K562 (cell line): ENCODE results near the gene SLC12A1. TPM values are rescaled to one million over a fixed set of nuclear protein-coding genes. Genes with fewer than 3 reads are reported as not detected.
A peak's percentile ranks its signal among the peaks of the same experiment; 100 is the strongest.

Experiments
- EHMT2 ChIP-seq: fragments of 450-650 bp; IDR thresholded peaks from 2 replicates; pipeline ENCODE4 v1.6.1; 2018; ENCODE audit warnings: antibody characterized with exemption
- GATAD2A ChIP-seq: fragments of 450-650 bp; IDR thresholded peaks from 2 replicates; pipeline ENCODE4 v1.6.1; 2017
- GTF2E2 ChIP-seq: fragments of 200-800 bp; sonication (Bioruptor generic); IDR thresholded peaks from 2 replicates; pipeline ENCODE4 v1.6.1; 2016; ENCODE audit warnings: missing genetic modification characterization, missing compliant biosample characterization
- HNRNPLL ChIP-seq: fragments of 200-400 bp; formaldehyde crosslinking; IDR thresholded peaks from 2 replicates; pipeline ENCODE4 v1.6.1; 2017; ENCODE audit warnings: low read length, low read depth, mild to moderate bottlenecking; ENCODE audit not compliant: poor library complexity, severe bottlenecking
- L3MBTL2 ChIP-seq: fragments of 450-650 bp; IDR thresholded peaks from 2 replicates; pipeline ENCODE4 v1.6.1; 2016; ENCODE audit warnings: mild to moderate bottlenecking, moderate library complexity
- SMAD2 ChIP-seq: fragments of 150-350 bp; IDR thresholded peaks from 2 replicates; pipeline ENCODE4 v1.6.1; 2014; ENCODE audit warnings: low read depth, mild to moderate bottlenecking, low read length
- SMAD4 ChIP-seq: fragments of 250-450 bp; sonication (Bioruptor Pico); conservative IDR thresholded peaks from 2 replicates; pipeline ENCODE4 v1.8.0; 2021; ENCODE audit warnings: inconsistent platforms, mild to moderate bottlenecking, moderate library complexity
- XRCC4 ChIP-seq: IDR thresholded peaks from one replicate; pipeline ENCODE4 v1.6.1; 2011; ENCODE audit not compliant: insufficient read depth, insufficient read length; ENCODE audit errors: extremely low read depth
- ZNF282 ChIP-seq: sonication (generic); formaldehyde crosslinking; IDR thresholded peaks from 2 replicates; pipeline ENCODE4 v1.8.1; 2023; ENCODE audit warnings: missing genetic modification reagents
- ZNF395 ChIP-seq: fragments of 200-800 bp; sonication (Bioruptor generic); IDR thresholded peaks from 2 replicates; pipeline ENCODE4 v1.6.1; 2017; ENCODE audit warnings: missing genetic modification characterization, missing compliant biosample characterization
- polyA plus RNA-seq, 8 experiments: library from polyadenylated mRNA; depleted of rRNA in 4 of 8; stranded (reverse) in 5 of 8; unstranded in 3 of 8; fragments of >200 nt; fragmentation: Nextera tagmentation in 2 of 8; fragmentation: Illumina TruSeq in 1 of 8; extraction: Ambion mirVana in 2 of 8; extraction: Trizol in 1 of 8; gene quantifications; 2 replicates each; pipeline versions ENCODE4 v1.2.1 to v1.2.3, GENCODE V29; 2011 to 2014; ENCODE audit warnings: inconsistent platforms in 1 of 8, missing spikeins in 1 of 8
- total RNA-seq, 7 experiments: library from RNA; depleted of rRNA in 6 of 7; stranded (reverse); fragments of >200 nt in 6 of 7; fragmentation: Illumina TruSeq in 2 of 7; extraction: Trizol in 2 of 7; gene quantifications; 2 replicates each; pipeline versions ENCODE4 v1.2.1 to v1.2.3, GENCODE V29; 2011 to 2021; ENCODE audit warnings: low replicate concordance in 1 of 7
- TF ChIP-seq, protein P1 (sequence below), 3 experiments: fragments of 200-800 bp in 1 of 3; sonication (Bioruptor generic) in 1 of 3; sonication (generic) in 1 of 3; formaldehyde crosslinking in 1 of 3; IDR thresholded peaks; 2 replicates each; pipeline versions ENCODE4 v1.6.1 to v1.8.0; 2016 to 2022; ENCODE audit warnings: mild to moderate bottlenecking in 2 of 3, missing compliant biosample characterization in 2 of 3, missing genetic modification characterization in 2 of 3, missing genetic modification reagents in 1 of 3
- TF ChIP-seq, protein P2 (sequence below): sonication (generic); formaldehyde crosslinking; IDR thresholded peaks from 2 replicates; pipeline ENCODE4 v1.8.0; 2022; ENCODE audit warnings: mild to moderate bottlenecking, missing genetic modification reagents
- TF ChIP-seq, protein P3 (sequence below): sonication (generic); formaldehyde crosslinking; IDR thresholded peaks from 2 replicates; pipeline ENCODE4 v1.8.0; 2023; ENCODE audit warnings: missing genetic modification reagents, mild to moderate bottlenecking, borderline replicate concordance

Gene SLC12A1
- total and polyA plus RNA-seq, 9 of the 15 experiments (the other 6 are each of a cell fraction or from before 2014, with no cell fraction given): not detected

DNA sequence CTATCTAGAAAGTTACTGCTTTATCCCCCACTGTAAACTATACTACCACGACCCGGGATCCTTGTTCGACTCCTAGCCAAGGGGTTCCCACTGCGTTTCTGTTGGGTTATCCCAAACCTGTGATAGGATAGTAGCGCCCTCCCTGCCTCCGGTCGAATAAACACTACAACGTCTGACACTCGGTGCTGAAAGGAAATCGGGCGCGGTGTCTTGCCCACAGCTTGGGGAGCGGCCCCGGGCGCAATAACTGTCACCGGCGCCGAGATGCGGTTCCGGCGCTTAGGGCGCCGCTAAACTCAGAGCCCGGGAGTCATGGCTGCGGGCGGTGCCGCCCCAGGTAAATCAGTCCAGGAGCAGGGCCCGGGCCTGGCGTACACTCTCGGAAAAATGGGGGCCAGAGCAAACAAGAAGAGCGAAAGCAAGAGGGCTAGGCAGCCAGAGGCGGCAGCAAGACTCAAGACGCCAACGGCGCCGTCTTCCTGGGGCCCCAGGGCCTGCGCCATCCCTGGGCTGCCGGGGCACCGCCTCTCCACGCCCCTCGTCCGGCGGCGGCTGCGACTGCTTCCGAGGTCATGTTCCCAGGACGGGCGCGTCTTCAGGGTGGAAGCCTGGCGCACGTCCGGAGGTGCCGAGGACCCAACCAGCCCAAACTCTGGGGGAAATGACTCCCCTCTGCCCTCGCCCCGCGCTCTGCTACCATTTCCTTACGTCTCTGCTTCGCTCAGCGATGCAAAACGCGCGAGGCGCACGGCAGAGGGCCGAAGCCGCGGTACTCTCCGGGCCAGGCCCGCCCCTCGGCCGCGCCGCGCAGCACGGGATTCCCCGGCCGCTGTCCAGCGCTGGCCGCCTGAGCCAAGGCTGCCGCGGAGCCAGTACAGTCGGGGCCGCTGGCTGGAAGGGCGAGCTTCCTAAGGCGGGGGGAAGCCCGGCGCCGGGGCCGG, 125.0 kb downstream of the SLC12A1 start, which contains the start of gene DUT (continued):
- TF ChIP-seq, protein P1, sequence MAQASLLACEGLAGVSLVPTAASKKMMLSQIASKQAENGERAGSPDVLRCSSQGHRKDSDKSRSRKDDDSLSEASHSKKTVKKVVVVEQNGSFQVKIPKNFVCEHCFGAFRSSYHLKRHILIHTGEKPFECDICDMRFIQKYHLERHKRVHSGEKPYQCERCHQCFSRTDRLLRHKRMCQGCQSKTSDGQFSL (CRISPR knock-in tag; IDR thresholded peaks at IDR 0.05): no peak; the same call in 1 of the 2 replicates
- TF ChIP-seq, protein P1 (tag; IDR thresholded peaks at IDR 0.05): no peak
- TF ChIP-seq EHMT2 (peak; percentile 82), SMAD2 (no peak), ZNF395 (CRISPR knock-in tag) (no peak), XRCC4 (no peak), L3MBTL2 (no peak; the same call in 1 of the 2 replicates), SMAD4 (CRISPR knock-in tag) (peak; percentile 72), GTF2E2 (peak; percentile 93), ZNF282 (CRISPR knock-in tag) (0 out of 2 replicates have a peak, but pooled peaks have one; percentile 70), GATAD2A (no peak), HNRNPLL (peak; percentile 69)
- TF ChIP-seq, protein P2, sequence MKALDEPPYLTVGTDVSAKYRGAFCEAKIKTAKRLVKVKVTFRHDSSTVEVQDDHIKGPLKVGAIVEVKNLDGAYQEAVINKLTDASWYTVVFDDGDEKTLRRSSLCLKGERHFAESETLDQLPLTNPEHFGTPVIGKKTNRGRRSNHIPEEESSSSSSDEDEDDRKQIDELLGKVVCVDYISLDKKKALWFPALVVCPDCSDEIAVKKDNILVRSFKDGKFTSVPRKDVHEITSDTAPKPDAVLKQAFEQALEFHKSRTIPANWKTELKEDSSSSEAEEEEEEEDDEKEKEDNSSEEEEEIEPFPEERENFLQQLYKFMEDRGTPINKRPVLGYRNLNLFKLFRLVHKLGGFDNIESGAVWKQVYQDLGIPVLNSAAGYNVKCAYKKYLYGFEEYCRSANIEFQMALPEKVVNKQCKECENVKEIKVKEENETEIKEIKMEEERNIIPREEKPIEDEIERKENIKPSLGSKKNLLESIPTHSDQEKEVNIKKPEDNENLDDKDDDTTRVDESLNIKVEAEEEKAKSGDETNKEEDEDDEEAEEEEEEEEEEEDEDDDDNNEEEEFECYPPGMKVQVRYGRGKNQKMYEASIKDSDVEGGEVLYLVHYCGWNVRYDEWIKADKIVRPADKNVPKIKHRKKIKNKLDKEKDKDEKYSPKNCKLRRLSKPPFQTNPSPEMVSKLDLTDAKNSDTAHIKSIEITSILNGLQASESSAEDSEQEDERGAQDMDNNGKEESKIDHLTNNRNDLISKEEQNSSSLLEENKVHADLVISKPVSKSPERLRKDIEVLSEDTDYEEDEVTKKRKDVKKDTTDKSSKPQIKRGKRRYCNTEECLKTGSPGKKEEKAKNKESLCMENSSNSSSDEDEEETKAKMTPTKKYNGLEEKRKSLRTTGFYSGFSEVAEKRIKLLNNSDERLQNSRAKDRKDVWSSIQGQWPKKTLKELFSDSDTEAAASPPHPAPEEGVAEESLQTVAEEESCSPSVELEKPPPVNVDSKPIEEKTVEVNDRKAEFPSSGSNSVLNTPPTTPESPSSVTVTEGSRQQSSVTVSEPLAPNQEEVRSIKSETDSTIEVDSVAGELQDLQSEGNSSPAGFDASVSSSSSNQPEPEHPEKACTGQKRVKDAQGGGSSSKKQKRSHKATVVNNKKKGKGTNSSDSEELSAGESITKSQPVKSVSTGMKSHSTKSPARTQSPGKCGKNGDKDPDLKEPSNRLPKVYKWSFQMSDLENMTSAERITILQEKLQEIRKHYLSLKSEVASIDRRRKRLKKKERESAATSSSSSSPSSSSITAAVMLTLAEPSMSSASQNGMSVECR (CRISPR knock-in tag): peak; percentile 89
- TF ChIP-seq, protein P3, sequence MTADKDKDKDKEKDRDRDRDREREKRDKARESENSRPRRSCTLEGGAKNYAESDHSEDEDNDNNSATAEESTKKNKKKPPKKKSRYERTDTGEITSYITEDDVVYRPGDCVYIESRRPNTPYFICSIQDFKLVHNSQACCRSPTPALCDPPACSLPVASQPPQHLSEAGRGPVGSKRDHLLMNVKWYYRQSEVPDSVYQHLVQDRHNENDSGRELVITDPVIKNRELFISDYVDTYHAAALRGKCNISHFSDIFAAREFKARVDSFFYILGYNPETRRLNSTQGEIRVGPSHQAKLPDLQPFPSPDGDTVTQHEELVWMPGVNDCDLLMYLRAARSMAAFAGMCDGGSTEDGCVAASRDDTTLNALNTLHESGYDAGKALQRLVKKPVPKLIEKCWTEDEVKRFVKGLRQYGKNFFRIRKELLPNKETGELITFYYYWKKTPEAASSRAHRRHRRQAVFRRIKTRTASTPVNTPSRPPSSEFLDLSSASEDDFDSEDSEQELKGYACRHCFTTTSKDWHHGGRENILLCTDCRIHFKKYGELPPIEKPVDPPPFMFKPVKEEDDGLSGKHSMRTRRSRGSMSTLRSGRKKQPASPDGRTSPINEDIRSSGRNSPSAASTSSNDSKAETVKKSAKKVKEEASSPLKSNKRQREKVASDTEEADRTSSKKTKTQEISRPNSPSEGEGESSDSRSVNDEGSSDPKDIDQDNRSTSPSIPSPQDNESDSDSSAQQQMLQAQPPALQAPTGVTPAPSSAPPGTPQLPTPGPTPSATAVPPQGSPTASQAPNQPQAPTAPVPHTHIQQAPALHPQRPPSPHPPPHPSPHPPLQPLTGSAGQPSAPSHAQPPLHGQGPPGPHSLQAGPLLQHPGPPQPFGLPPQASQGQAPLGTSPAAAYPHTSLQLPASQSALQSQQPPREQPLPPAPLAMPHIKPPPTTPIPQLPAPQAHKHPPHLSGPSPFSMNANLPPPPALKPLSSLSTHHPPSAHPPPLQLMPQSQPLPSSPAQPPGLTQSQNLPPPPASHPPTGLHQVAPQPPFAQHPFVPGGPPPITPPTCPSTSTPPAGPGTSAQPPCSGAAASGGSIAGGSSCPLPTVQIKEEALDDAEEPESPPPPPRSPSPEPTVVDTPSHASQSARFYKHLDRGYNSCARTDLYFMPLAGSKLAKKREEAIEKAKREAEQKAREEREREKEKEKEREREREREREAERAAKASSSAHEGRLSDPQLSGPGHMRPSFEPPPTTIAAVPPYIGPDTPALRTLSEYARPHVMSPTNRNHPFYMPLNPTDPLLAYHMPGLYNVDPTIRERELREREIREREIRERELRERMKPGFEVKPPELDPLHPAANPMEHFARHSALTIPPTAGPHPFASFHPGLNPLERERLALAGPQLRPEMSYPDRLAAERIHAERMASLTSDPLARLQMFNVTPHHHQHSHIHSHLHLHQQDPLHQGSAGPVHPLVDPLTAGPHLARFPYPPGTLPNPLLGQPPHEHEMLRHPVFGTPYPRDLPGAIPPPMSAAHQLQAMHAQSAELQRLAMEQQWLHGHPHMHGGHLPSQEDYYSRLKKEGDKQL (CRISPR knock-in tag): no peak
